ENCODE measurements around the gene MROH2B.

- TF ChIP-seq CTCF (IDR thresholded peaks at IDR 0.05), result no peak
- no peak for TF ChIP-seq ZFX (IDR thresholded peaks at IDR 0.05; ENCODE audit: borderline replicate concordance)
Observed at GRCh38 chr5:41095324-41096101, 24.4 kb upstream of the MROH2B start.
